Keratinocyte (primary cell): ENCODE data around the gene WDR27. TPM values are rescaled to one million over a fixed set of nuclear protein-coding genes. Genes with fewer than 3 reads are reported as not detected.
A peak's percentile ranks its signal among the peaks of the same experiment; 100 is the strongest.

Experiments
- DNase-seq: peaks from one replicate; pipeline ENCODE4 v3.0.0-alpha.2; 2011; ENCODE audit warnings: low read depth, missing footprints, low spot score
- FAIRE-seq: peaks from 2 replicates; lab custom pipeline; 2011; peaks lifted over from hg19 to GRCh38; lab: Jason Lieb, UNC
- H2AFZ ChIP-seq: 2 replicates; pipeline ENCODE4 v1.6.0; 2012; ENCODE audit warnings: low read length, control low read depth, inconsistent platforms; ENCODE audit not compliant: control insufficient read depth
- H3K27ac ChIP-seq: 2 replicates; pipeline ENCODE4 v1.5.1; 2011; ENCODE audit warnings: low read length; ENCODE audit not compliant: control insufficient read depth, insufficient read depth
- H3K27me3 ChIP-seq: 3 replicates; pipeline ENCODE4 v1.6.0; 2011; ENCODE audit warnings: low read length; ENCODE audit not compliant: control insufficient read depth, insufficient read depth; ENCODE audit errors: extremely low read depth
- H3K36me3 ChIP-seq, 2 experiments: 2 replicates in 1 of 2; 3 replicates in 1 of 2; pipeline ENCODE4 v1.5.1; 2011; ENCODE audit warnings: low read length in 2 of 2, mild to moderate bottlenecking in 1 of 2; ENCODE audit not compliant: control insufficient read depth in 2 of 2, insufficient read depth in 2 of 2; ENCODE audit errors: extremely low read depth in 1 of 2
- H3K4me1 ChIP-seq: 3 replicates; pipeline ENCODE4 v1.5.1; 2011; ENCODE audit warnings: low read length; ENCODE audit not compliant: control insufficient read depth, insufficient read depth; ENCODE audit errors: extremely low read depth
- H3K4me2 ChIP-seq: 3 replicates; pipeline ENCODE4 v1.6.0; 2011; ENCODE audit warnings: low read depth, low read length; ENCODE audit not compliant: control insufficient read depth, insufficient read depth; ENCODE audit errors: extremely low read depth
- H3K4me3 ChIP-seq, 3 experiments: fragments of 200-600 bp in 1 of 3; sonication (generic) in 1 of 3; 2 replicates in 2 of 3; 3 replicates in 1 of 3; pipeline ENCODE4 v1.5.1; 2011 to 2016; ENCODE audit warnings: low read length in 3 of 3, mild to moderate bottlenecking in 3 of 3, control low read depth in 2 of 3, inconsistent platforms in 1 of 3, low read depth in 1 of 3, mixed read lengths in 1 of 3, mixed run types in 1 of 3, moderate library complexity in 1 of 3; ENCODE audit not compliant: control insufficient read depth in 2 of 3, insufficient read depth in 2 of 3; ENCODE audit errors: extremely low read depth in 1 of 3
- H3K79me2 ChIP-seq: 2 replicates; pipeline ENCODE4 v1.6.0; 2012; ENCODE audit warnings: low read length; ENCODE audit not compliant: control insufficient read depth, insufficient read depth
- H3K9ac ChIP-seq: 3 replicates; pipeline ENCODE4 v1.6.0; 2011; ENCODE audit warnings: low read length; ENCODE audit not compliant: control insufficient read depth, insufficient read depth; ENCODE audit errors: extremely low read depth
- H3K9me1 ChIP-seq: 3 replicates; pipeline ENCODE4 v1.6.0; 2011; ENCODE audit warnings: low read length; ENCODE audit not compliant: control insufficient read depth, insufficient read depth; ENCODE audit errors: extremely low read depth
- H3K9me3 ChIP-seq: 2 replicates; pipeline ENCODE4 v1.5.1; 2012; ENCODE audit warnings: low read depth, low read length; ENCODE audit not compliant: control insufficient read depth
- H4K20me1 ChIP-seq: 3 replicates; pipeline ENCODE4 v1.6.0; 2011; ENCODE audit warnings: low read length; ENCODE audit not compliant: control insufficient read depth, insufficient read depth; ENCODE audit errors: extremely low read depth
- CTCF ChIP-seq, 3 experiments: IDR thresholded peaks in 1 of 3; conservative IDR thresholded peaks in 1 of 3; optimal IDR thresholded peaks in 1 of 3; 2 replicates in 2 of 3; 3 replicates in 1 of 3; pipeline versions ENCODE3 to v1.5.1; 2011; ENCODE audit warnings: low read length in 3 of 3, mild to moderate bottlenecking in 3 of 3, moderate library complexity in 2 of 3, control low read depth in 1 of 3, inconsistent platforms in 1 of 3; ENCODE audit not compliant: insufficient read depth in 2 of 3; ENCODE audit errors: extremely low read depth in 1 of 3
- EZH2 ChIP-seq: IDR thresholded peaks from one replicate; pipeline ENCODE4 v1.6.1; 2012; ENCODE audit warnings: inconsistent platforms, mild to moderate bottlenecking, low read length, moderate library complexity
- dilution Hi-C: fragments of 300-500 bp; cut with MboI; formaldehyde crosslinking; loops from one replicate; pipeline ENCODE4 v1.7.0; 2020; ENCODE audit warnings: low sequenced_read_pairs; ENCODE audit not compliant: extremely low pct_ligation_motif_present
- polyA plus RNA-seq, 5 experiments: library from polyadenylated mRNA; depleted of rRNA in 3 of 5; stranded (reverse) in 3 of 5; stranded (forward) in 1 of 5; unstranded in 1 of 5; fragments of >200 nt; gene quantifications; 1 replicate in 1 of 5; 2 replicates in 3 of 5; 3 replicates in 1 of 5; pipeline versions ENCODE4 v1.2.1 to v1.2.3, GENCODE V29; 2011 to 2012; ENCODE audit warnings: missing spikeins in 2 of 5, low read depth in 1 of 5, low replicate concordance in 1 of 5

WDR27 gene
- polyA plus RNA-seq, 1 donor (not counting 4 experiments of a cell fraction or from before 2014, with no cell fraction given), result 17.8 TPM

DNA sequence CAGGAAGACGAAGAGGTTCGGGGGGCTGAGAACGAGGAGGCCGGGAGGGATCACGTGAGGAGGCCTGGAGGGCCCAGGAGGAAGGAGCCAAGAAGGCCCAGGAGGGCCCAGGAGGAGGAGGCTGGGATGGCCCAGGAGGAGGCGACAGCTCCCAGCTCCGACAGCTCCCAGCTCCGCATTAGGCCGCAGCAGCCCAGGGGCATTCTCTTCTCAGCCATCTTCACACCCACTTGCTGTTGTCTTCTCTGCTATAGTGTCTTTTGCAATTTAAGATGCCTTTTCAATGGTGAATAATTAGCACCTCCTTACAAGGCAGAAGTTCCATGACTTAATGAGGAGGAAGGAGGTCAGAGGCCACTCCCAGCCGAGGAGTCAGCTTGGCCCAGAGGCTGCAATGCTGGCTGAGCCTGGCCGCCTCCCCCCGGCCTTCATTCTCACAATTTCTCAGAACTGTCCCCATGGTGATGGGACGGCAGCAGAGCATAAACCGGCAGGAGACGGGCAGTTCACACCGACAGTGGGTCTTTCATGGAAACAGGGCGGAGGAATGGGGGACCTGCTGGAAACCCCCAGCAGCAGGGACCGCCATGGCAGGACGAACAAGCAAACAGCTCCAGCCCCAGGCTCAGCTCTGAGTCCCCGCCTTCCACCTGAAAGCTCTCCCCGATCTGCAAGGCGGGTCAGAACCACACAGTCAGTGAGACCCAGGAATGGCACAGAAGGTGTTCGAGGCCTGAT lies 45.1 kb downstream of the WDR27 start:
- no peak overlapping the region for H3K4me3 ChIP-seq
- H3K27ac ChIP-seq, result no peak overlapping the region
- FAIRE-seq, result no peak
- no peaks in the 10 kb centered on the region for H3K9me3 ChIP-seq
- dilution Hi-C loops, result no loop called here
- no peak overlapping the region for H2AFZ ChIP-seq
- no peaks in the 10 kb centered on the region for H4K20me1 ChIP-seq
- no peaks in the 10 kb centered on the region for H3K4me1 ChIP-seq
- DNase-seq, result no peak
- TF ChIP-seq EZH2 (no peak), CTCF (optimal IDR thresholded peaks at IDR 0.05 in 1 of 3, IDR thresholded peaks at IDR 0.05 in 1 of 3, conservative IDR thresholded peaks at IDR 0.05 in 1 of 3; ENCODE audit: extremely low read depth in 1 of 3, insufficient read depth in 2 of 3, low read length in 3 of 3) (no peak)
- peaks cover 15 to 18% of the 10 kb centered on the region in 2 experiments for H3K36me3 ChIP-seq
- no peak overlapping the region for H3K4me2 ChIP-seq
- H3K9ac ChIP-seq, result no peak overlapping the region
- H3K9me1 ChIP-seq, result no peaks in the 10 kb centered on the region
- H3K27me3 ChIP-seq, result no peaks in the 10 kb centered on the region
- no peaks in the 10 kb centered on the region for H3K79me2 ChIP-seq

DNA sequence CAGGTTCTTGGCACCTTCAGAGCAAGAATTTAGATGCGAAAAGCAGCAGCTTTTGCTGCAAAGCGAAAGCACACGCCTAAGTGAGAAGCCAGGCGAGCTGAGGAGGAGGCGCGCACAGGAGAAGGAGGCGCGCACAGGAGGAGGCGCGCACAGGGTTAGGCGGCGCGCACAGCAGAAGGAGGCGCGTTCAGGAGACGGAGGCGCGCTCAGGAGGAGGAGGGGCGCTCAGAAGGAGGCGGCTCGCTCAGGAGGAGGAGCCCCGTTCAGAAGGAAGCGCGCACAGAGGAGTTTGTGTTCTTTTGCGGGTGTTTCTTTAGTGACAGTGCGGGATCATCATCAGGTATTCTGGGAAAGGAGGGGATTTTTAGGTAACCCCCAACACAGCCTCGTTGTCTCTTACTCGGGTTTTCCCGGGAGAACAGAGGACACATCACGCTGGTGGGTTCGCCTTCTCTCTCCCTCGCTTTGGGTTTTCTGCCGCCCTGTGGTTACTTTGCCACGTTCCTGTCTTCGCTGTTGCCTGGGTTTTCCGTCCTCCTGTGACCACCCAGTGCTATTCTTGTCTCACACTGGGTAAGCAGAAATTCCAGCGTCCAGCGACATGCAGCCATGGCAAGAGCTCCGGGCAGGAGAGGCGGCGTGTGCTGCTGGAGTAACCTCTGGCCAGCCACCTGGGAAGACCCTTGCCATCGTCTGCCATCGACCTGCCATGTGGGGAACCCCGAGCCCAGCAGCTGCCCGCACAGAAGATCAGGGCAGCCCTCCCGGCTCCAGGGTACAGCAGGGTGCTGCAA lies 47.0 kb downstream of the WDR27 start:
- Histone ChIP-seq H3K27me3 (no peaks in the 10 kb centered on the region), H3K4me1 (no peaks in the 10 kb centered on the region), H2AFZ (peak overlapping the region; percentile 61), H3K9me3 (no peaks in the 10 kb centered on the region), H3K9ac (peak overlapping the region; percentile 59), H3K4me2 (peak overlapping the region; percentile 77), H3K79me2 (no peaks in the 10 kb centered on the region), H3K4me3 (peak overlapping the region; percentile 21 to 62 (median 53)), H4K20me1 (no peaks in the 10 kb centered on the region), H3K9me1 (no peaks in the 10 kb centered on the region), H3K36me3 (peaks cover 10 to 14% of the 10 kb centered on the region in 2 experiments), H3K27ac (no peak overlapping the region)
- TF ChIP-seq CTCF (optimal IDR thresholded peaks at IDR 0.05 in 1 of 3, IDR thresholded peaks at IDR 0.05 in 1 of 3, conservative IDR thresholded peaks at IDR 0.05 in 1 of 3; ENCODE audit: extremely low read depth in 1 of 3, insufficient read depth in 2 of 3, low read length in 3 of 3), result peak in 2 of 3 experiments; percentile 18 to 53
- no peak for TF ChIP-seq EZH2
- dilution Hi-C loops, result no loop called here
- no peak for FAIRE-seq
- no peak for DNase-seq
